Measurements from ENCODE around the gene COQ3. TPM values are rescaled to one million over a fixed set of nuclear protein-coding genes. Genes with fewer than 3 reads are reported as not detected.

Gene COQ3
- 1 to 10 TPM in 5 of 6 donors, under 1 TPM in 1; 0.55 to 5.4 (median 3.2) TPM for total RNA-seq

GRCh38 chr6:99393698-99394531 is at the start of gene COQ3:
TSS of gene COQ3 (minus strand) at chr6:99394195. CDS start at chr6:99394179, 16 bp downstream.
- H3K4me3 ChIP-seq: peak within 1 kb of the TSS; percentile 51 to 74 (median 70)
- DNase-seq (peak; percentile 56 to 95), ATAC-seq (ENCODE audit: low FRiP score in 2 of 2) (peak; percentile 84 to 94)
- H3K9me3 ChIP-seq: no peaks in the 10 kb centered on the region
- H3K27me3 ChIP-seq: no peaks in the 10 kb centered on the region
- WGBS, 2 donors: 11 to 15% methylated on average over 35 to 55 of the region's 56 CpGs
- TF ChIP-seq POLR2AphosphoS5 (IDR thresholded peaks at IDR 0.05) (no peak), POLR2A (IDR thresholded peaks at IDR 0.05) (peak in 1 of 4 donors; percentile 22), EP300 (IDR thresholded peaks at IDR 0.05) (no peak), CTCF (IDR thresholded peaks at IDR 0.05) (no peak)
- peaks cover 0 to 6% (median 3%) of the 10 kb centered on the region in 4 donors for H3K4me1 ChIP-seq
- peak within 1 kb of the TSS; percentile 68 to 85 (median 76) for H3K27ac ChIP-seq
- peaks cover 0 to 15% (median 4%) of the 10 kb centered on the region in 4 donors for H3K36me3 ChIP-seq

GRCh38 chr6:99434702-99435530 is 40.9 kb upstream of the COQ3 start:
- Histone ChIP-seq H3K4me1 (peaks cover 0 to 5% (median 0%) of the 10 kb centered on the region in 4 donors), H3K4me3 (no peak overlapping the region), H3K36me3 (peaks cover 0 to 7% (median 0%) of the 10 kb centered on the region in 4 donors), H3K27me3 (no peaks in the 10 kb centered on the region), H3K27ac (no peak overlapping the region), H3K9me3 (no peaks in the 10 kb centered on the region)
- WGBS, 2 donors: 3 to 5% methylated on average over 3 of the region's 3 CpGs
- ATAC-seq (ENCODE audit: low FRiP score in 2 of 2) (peak; percentile 71 to 81), DNase-seq (no peak)
- peak; percentile 34 to 78 (median 54) for TF ChIP-seq CTCF (IDR thresholded peaks at IDR 0.05)
- TF ChIP-seq POLR2AphosphoS5 (IDR thresholded peaks at IDR 0.05): no peak
- no peak for TF ChIP-seq POLR2A (IDR thresholded peaks at IDR 0.05)

GRCh38 chr6:99432877-99433276 is 38.9 kb upstream of the COQ3 start:
- no peak for DNase-seq
- H3K4me3 ChIP-seq: no peak overlapping the region
- no peak overlapping the region for H3K27ac ChIP-seq
- H3K4me1 ChIP-seq: peaks cover 0 to 5% (median under 1%) of the 10 kb centered on the region in 4 donors
- H3K27me3 ChIP-seq: no peaks in the 10 kb centered on the region
- ATAC-seq (ENCODE audit: low FRiP score in 2 of 2): no peak
- TF ChIP-seq POLR2A (IDR thresholded peaks at IDR 0.05): no peak
- no peak for TF ChIP-seq CTCF (IDR thresholded peaks at IDR 0.05)
- TF ChIP-seq EP300 (IDR thresholded peaks at IDR 0.05): no peak
- no peak for TF ChIP-seq POLR2AphosphoS5 (IDR thresholded peaks at IDR 0.05)
- 76 to 79% methylated on average over 2 of the region's 2 CpGs for WGBS, 2 donors
- H3K9me3 ChIP-seq: no peaks in the 10 kb centered on the region
- H3K36me3 ChIP-seq: peaks cover 0 to 7% (median 0%) of the 10 kb centered on the region in 4 donors

- Histone ChIP-seq H3K9me3 (no peaks in the 10 kb centered on the region), H3K4me1 (peaks cover 1 to 12% (median 10%) of the 10 kb centered on the region in 4 donors), H3K27ac (no peak overlapping the region), H3K4me3 (no peak overlapping the region), H3K27me3 (no peaks in the 10 kb centered on the region), H3K36me3 (peaks cover 0 to 7% (median 0%) of the 10 kb centered on the region in 4 donors)
- 95% methylated on average over 2 of the region's 2 CpGs for WGBS, 2 donors
- TF ChIP-seq EP300 (IDR thresholded peaks at IDR 0.05): no peak
- DNase-seq: no peak
- ATAC-seq (ENCODE audit: low FRiP score in 2 of 2): no peak
Measured at GRCh38 chr6:99431901-99432300, 37.9 kb upstream of the COQ3 start.

- Histone ChIP-seq H3K4me1 (peaks cover 21 to 34% (median 30%) of the 10 kb centered on the region in 4 donors), H3K9me3 (no peaks in the 10 kb centered on the region), H3K4me3 (no peak overlapping the region), H3K27ac (no peak overlapping the region), H3K27me3 (no peaks in the 10 kb centered on the region), H3K36me3 (peaks cover 0 to 7% (median 0%) of the 10 kb centered on the region in 4 donors)
- no peak for DNase-seq
- TF ChIP-seq CTCF (IDR thresholded peaks at IDR 0.05) (no peak), EP300 (IDR thresholded peaks at IDR 0.05) (no peak), POLR2AphosphoS5 (IDR thresholded peaks at IDR 0.05) (no peak), POLR2A (IDR thresholded peaks at IDR 0.05) (no peak)
- WGBS, 2 donors: 95 to 96% methylated on average over 5 of the region's 5 CpGs
- ATAC-seq (ENCODE audit: low FRiP score in 2 of 2): no peak
Measured at GRCh38 chr6:99427988-99428387, 34.0 kb upstream of the COQ3 start.
